Stimulated activated CD4-positive, alpha-beta T cell treated with anti-CD3 and anti-CD28 coated beads, Interleukin-1b, Interleukin-23, amount 100 ng/mL, for 24 hours (primary cell): ENCODE measurements around the gene BCCIP.

Experiments used
- DNase-seq, 4 experiments: peaks; one replicate each; pipeline ENCODE4 v3.0.0-alpha.2; 2020; ENCODE audit warnings: low read depth in 4 of 4, low spot score in 1 of 4

The BCCIP gene

DNA sequence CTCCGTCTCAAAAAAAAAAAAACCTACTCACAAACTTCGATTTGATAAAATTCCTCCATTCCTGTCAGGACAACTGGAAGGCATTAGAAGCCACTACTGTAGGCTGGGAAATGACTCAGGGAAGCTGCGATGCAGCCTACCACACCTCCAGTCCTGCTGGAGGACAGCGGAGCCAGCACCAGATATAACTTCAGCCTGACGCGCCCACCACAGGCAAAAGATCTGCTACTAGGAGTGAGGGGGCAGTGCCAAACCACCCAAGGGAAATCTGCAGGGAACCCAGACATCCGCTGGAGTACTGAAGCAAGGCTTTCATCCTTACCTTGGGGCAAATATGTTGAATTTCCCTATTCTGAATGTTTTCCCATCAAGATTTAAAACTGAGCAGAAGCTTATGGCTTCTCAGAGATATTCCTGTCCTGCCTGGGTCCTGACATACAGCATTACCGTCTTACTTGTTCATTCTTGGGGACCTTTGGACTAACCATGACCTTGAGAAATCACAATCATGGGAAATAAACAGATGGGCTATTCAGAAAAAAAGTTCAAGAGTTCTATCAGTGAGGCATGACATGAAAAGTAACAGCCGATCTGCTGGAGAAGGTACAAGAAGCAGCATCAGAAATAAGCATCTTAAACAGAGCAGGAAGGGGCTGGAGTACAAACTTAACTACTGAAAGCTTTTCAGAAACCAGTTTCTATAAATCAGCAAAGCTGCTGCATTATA is 20.4 kb downstream of the BCCIP start:
- DNase-seq: no peak

DNA sequence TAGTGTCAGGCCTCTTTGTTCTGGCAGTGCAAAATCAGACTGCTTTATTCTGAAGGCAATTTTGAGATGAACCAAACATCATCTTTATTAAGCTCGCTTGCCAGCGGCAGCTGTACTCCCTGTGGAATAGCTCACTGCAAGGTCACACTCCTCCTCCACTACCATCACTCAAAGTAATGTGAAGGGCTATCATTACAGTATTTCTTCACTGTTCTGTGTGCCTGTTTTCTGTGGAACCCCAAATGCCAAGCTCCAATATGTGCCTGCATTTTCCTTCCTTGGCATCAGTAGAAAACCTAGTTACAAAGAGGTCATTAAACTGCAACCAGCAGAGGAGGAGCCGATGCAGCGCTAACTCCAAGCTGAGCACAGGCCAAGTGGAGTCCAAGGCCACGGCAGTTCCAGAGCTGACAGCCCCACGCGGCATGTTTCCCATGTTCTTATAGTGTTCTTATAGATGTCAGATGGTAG is 21.4 kb downstream of the BCCIP start:
- no peak for DNase-seq

DNA sequence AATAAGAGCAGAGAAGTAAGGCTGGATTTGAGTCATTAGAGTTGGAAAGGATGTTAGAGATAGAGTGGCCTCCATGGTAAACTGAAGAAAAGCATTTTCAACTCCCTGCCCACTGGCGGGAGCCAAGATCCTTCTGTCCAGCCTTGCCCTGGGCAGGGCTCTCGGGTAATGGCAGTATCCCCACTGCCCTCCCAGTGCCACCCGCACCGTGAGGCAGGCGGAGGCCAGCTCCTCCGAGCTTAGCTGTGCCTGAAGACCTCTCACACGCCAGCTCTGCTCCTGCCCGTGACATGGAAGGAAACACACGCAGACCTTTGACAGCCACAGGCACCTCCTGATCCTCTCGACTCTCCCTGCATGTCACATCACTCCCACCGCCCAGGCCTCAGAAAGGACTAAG is 22.3 kb downstream of the BCCIP start:
- DNase-seq: no peak

DNA sequence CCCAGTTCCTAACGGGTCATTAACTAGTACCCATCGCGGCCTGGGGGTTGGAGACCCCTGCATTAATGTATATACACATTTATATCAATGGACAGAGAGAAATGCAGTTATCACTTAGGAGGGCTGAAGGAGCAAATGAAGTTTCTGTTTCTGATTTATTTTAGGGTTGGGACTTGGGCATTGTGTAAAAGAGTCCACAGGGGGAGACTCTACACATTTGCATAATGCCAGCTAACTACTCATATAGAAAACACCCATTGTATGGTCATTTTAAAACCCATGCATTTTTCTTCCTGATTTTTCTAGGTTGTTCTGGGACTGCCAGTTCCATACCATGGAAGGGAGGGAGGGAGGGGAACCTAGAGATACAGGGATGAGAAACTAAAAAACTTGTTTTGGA is 23.5 kb downstream of the BCCIP start:
- DNase-seq: no peak

DNA sequence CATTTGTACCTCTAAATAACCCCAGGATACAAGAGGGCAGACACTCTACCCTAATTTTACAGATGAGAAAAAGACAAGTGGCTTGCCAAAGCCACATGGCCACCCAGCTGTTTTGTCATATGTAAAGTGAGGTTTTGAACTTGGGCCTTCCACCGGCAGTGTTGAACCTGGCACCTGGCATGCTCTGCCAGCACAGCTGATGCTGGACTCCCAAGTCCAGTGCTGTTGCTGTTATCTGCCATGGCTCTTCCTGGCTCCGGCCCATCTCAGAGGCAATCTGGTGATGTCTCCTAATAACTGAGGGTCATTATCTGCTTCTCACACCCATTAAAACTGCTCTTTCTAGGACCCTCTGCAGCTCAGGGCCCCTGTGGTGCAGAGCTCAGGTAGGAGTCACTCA is 25.0 kb downstream of the BCCIP start:
- no peak for DNase-seq

DNA sequence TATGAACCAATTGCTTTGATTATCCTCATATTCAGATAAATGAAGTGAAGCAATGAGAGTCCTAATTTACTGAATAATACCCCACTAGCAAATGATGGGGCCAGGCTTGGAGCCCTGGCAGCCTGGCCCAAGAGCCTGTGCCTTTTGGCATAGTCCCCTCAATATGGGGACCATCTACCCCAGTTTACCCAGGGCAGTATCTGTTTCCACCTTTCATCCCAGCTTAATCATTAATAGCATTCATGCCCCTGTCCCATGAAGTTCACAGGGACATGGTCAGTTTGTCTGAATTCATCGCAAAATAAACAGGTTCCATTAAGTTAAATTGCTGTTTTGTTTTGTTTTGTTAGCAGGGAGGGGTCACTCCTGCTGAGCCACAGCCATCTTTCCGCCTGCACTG is 25.5 kb downstream of the BCCIP start:
- no peak for DNase-seq

DNA sequence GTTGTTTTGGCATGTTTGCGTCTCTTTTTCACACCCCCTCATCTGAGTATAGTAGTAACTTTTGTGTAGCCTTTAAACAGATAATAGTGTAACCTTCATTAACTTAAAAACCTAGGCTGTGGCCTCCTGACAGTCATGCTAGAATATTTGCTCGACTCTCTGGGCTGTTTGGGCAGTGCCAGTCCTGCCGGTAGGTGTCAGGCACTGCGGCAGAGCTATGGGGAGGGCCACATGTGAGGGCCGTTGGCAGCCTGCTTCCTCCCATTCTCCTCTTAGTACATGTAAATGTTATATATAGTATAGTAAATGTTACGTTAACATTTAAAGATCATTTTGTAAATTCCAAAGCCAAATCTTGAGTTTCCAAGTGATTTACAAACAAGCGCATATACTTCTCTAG is 26.1 kb downstream of the BCCIP start:
- no peak for DNase-seq

DNA sequence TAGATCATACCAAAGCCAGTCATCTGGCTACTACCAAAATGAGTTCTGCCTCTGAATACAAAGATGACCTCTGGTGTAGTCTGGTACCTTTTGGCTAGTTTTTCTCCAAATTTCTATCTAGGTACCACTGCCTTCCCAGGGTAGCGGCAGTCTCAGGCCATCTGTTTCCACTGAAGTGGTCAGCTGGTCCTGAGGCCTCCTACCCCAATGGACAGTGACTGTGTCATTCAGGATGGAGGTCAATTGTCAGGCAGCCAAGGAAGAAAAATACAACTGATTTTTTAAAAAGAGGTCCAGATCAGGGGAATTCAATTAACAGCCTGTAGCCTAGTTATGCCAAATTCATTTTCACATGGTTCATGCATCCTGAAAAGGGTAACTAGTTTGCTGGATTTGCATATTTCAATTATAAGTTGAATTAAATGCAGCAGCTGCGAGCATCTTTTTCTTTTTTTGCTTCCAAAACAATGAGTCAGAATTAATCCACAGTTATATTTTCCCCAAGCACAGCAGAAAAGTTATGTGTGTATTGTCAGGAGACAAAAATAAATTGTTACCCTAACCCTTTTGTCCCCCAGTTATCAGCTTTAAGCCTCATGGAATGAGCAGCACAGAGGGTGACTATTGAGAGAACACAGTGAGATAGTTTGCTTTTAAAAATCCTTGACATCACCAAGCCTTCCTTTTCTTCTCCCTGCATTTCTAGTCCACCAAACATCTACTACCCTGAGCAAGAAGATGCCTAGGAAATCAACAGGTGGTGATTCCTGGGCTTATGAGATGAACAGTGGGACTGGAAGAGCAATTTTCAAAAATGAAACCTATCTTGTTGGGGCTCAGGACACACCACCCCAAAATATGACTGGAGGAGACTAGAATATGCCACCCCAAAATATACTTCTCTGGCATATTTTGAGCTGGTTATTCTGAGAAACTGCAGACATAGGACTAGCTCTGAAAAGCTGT is 27.7 kb downstream of the BCCIP start:
- no peak for DNase-seq

DNA sequence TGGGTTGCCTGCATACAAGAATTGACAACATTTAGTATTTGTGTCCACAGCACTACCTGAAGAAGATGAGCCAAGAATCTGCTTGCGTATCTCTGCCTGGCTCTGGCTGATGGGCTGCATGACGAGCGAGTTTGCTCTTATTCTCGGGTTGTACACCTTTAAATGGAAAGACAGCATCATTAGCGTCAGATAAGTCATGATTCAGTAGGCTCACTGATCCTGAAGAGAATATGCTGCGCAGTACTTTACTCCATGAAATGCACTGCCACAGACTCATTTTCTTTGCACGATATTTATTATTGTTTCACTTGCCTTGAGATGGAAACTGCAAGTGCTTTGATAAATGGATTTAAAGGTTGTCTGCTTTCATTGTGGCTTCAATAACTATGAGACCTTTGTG is 29.1 kb downstream of the BCCIP start:
- no peak for DNase-seq

DNA sequence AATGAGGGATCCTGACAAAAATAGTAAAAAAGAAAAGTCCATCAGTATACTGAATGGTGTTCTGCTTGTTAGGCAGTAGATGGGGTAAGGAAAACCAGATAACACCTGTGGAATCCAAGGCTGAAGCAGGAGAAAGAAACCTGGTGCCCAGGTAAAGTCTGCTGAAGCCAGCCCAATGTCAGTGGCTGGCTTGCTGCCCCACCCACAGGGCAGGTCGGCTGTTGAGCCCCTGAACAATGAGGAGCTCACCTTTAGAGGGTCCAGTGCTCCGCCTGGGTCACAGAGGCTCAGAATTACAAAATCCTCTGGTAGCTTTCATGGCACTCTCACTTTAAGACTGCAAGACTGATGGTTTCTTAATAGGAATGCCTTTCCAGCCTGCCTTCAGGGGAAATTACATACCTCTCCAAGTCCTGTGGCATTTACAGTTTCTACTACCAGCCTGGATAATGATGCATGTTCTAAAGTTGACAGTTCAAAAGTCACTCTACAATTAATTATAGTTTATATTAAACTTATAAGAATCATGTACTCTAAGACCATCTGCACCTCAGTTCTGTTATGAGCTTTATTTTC is 33.9 kb downstream of the BCCIP start:
- no peak for DNase-seq

DNA sequence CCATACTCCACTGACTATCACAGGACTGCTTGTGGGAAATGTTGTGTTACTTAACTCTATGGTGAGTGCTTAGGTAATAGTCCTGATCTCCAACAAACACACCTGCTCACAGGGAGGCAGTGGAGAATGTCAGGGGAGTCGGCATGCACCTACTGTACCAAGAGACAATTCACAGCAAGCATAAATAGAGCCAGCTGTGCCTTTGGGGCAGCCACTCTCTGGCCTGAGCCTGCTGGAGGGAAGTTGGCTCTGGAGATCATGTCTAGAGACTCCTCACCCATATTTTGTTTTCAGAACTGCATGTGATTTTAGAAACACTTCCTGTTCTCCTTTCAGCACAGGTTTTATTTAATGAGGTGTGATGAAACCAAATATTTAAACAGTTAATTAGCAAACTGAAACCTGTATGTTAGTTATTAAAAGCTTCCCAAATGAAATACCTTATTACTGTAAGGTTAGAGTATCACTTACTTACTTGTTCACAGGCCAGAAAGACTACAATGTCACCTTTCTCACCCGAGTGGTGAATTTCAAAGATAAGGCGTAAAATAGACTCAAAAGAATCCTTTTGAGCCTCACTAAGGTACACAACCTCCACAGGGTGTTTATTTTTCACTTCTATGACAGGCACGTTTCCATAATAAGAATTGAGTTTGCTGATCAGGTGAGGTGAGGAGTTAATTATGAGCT is 35.9 kb downstream of the BCCIP start:
- no peak for DNase-seq

DNA sequence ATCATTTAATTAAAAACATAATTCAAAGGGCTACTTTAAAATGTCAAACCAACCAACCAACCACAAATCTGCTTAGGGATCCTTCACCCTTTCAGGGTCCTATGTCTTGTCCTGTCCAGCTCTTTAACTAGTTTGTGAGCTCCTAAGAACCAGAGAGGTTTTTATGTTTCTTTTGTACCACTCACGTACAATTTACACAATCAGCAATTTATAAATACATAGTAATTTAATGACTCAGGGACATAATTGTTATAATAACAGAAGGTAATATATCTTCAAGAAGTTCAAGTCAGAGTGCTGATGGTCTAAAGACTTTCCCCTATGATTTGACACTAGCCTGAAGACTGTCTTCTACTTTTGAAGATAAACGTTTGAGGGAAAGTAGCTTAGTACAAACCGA is 41.8 kb downstream of the BCCIP start:
- DNase-seq: no peak

DNA sequence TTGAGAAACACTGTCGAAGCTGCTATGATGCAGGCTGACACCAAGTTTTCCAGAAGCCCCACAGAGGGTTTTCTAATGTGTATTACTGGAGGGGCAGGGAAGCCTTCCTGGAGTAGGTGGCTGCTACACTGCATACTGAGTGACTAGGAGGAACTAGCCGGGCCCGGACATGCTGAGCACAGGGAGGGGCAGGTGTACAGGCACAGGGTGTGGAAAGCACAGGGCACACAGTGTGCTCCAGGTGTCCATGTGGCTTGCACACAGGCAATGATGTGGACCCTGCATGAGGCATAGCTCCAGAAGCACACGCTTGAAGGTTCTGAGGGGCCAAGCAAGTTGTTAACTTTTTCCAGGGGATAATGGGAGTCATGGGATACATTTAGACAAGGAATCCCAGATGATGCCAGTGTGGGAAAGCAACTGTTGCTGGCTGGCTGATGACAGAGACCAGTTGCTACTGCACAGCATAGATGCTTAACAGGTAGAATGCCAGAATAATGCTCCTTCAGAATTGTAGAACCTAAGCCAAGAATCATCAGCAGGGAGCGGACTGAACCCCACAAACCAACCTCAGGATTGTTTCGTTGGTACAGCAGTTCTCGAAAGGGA is 43.2 kb downstream of the BCCIP start:
- DNase-seq: no peak

DNA sequence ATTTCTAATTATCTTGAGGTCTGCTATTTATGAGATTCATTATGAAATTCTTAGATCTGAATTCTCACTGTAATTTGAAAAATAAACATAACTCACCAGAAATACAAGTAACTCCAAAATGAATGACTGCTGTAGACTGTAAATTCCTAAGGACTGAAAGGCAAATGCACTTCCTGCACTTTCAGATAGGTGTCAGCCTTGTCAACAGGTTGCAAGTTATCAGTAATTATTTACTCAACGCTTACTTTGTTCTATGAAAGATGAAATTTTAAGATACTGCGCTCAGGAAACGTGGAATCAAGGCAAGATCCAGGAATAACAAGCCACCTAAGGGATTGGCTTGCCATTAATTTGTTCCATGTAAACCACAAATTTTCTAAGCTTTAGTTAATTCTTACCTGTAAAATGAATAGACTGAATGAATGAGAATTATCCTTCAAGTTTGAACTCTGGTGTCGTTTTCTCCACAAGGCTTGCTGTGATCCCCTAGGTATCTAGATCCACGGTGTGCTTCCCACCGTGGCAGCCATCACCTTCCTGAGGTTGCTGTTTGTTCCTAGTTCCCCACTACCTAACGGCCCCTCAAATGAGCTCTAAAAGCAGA is 45.1 kb downstream of the BCCIP start:
- DNase-seq: no peak

DNA sequence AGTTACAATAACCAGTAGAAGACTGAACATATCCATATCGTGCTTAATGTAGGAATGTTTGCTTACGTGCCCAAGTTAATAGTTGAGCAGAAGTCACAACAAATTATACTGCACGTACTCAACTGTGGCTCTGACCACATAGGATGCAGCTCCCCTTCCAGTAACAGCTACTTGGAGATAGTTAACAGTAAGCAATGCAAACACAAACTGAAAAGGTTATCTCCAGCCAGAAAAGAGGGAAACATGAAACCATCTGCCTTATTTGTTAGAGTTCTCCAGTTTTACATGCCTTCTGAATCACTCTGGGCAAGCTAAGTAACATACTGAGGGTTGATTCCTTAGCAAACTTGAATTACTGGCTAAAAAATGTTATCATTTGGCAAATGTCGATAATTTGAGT is 48.0 kb downstream of the BCCIP start:
- no peak for DNase-seq

DNA sequence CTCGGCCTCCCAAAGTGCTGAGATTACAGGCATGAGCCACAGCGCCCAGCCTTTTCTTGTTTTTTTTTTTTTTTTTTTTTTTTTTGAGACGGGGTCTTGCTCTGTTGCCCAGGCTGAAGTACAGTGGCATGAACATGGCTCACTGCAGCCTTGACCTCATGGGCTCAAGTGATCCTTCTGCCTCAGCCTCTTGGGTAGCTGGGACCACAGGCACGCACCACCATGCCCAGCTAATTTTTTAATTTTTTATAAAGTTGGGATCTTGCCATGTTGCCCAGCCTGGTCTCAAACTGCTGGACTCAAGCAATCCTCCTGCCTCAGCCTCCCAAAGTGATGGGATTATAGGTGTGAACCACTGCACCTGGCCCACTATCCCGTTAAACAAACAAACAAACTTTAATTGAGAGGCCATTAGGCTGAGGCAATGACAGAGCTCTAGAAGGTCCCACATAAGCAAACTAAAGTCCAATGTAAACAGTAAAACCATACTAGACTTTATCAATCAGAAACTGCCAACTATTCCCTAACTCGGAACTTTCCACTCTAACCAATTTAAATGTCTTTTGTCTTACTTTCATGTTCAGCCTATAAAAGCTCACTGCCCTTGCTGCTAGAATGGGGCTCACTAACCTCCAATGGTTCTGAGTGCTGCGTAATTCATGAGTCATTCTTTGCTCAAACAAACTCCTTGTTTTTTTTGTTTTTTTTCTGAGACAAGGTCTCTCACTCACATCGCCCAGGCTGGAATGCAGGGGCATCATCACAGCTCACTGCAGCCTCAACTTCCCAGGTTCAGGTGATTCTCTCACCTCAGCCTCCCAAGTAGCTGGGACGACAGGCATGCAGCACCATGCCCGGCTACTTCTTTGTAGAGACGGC is 55.9 kb downstream of the BCCIP start:
- DNase-seq: no peak

DNA sequence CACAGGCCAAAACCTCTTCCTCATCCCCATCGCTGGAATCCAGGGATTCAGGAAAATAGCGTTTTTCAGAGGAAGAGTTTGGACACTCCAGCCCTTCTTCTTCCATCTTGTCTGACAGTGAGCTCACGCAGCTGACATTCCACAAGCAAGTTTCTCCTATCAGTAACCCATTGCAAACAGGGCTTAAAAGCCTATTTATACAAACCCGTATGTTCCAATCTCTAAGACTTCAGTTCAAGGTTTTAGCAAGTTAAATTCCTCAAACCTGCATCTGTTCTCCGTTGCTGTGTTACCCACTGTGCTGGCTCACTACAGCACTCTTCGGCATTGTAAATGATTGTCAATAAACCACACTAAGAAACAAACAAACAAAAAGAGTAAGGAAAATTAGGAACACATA is 57.4 kb downstream of the BCCIP start:
- no peak for DNase-seq

DNA sequence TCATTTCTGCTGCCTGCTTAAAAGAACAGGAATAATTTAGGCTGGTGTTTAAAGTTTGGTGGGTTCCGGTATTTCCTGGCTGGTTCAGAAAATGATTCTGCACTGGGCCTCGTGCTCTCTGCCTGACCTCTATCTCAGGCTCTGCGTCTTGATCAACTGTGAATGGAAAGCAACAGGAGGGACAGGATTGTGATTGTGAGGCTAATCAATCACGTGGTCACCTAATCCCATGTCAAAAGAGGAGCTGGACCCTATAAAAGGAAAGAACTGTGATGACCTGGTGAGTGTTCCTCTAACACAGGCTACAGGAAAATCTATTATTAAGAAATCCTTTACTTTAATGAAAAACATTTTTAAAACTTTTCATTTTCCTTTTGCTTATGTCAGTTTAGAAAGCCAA is 57.8 kb downstream of the BCCIP start, which contains the start of gene DHX32:
Gene DHX32 (minus strand): TSS at position 101 of the 400 bp plus-strand sequence. CDS start 468 bp downstream, outside the sequence.
- no peak for DNase-seq

DNA sequence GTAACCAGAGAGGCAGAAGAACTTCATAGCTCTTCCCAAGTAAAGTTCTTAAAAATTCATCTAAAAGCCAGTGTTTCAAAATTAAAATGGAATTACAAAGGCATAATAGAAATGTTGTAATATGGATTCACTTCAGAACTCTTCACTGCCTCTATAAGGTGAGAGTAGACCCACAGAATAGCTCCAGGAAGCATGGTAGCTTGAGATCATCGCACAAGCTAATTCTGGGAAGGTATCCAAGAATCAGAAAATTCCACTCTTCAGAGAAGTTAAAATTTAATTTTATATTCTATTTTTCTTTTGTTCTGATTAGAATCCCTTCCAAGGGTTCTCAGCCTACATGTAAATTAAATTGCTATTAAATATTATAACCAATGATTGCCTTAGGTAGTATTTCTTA is 59.2 kb downstream of the BCCIP start:
- DNase-seq: no peak
